Measurements from ENCODE around the gene EXOSC7. TPM values are rescaled to one million over a fixed set of nuclear protein-coding genes. Genes with fewer than 3 reads are reported as not detected.

The EXOSC7 gene
- polyA plus RNA-seq, 1 donor from 2014 or later: 87.5 TPM

- Histone ChIP-seq H4K20me1 (ENCODE audit: insufficient read depth) (no peaks in the 10 kb centered on the region), H3K79me2 (replicated peaks; ENCODE audit: insufficient read depth, low read length) (no peaks in the 10 kb centered on the region), H3K36me3 (ENCODE audit: insufficient read depth, low read length) (no peaks in the 10 kb centered on the region), H3F3A (ENCODE audit: insufficient read depth, low read length, poor library complexity, severe bottlenecking) (no peaks in the 10 kb centered on the region), H3K9ac (ENCODE audit: low read length) (no peak overlapping the region), H3K27ac (ENCODE audit: low read length) (no peak overlapping the region), H3K9me2 (ENCODE audit: insufficient read depth, low read length) (no peaks in the 10 kb centered on the region), H3K27me3 (ENCODE audit: insufficient read depth, low read depth, low read length) (no peaks in the 10 kb centered on the region), H3K4me2 (ENCODE audit: low read length) (no peak overlapping the region), H3K4me3 (ENCODE audit: low read length) (no peak overlapping the region), H2AFZ (ENCODE audit: low read depth, low read length) (no peak overlapping the region), H3K9me3 (ENCODE audit: low read length) (no peaks in the 10 kb centered on the region)
- TF ChIP-seq REST (IDR thresholded peaks at IDR 0.05; ENCODE audit: borderline replicate concordance) (no peak), CTCF (IDR thresholded peaks at IDR 0.05; ENCODE audit: poor library complexity, severe bottlenecking) (no peak), EP300 (conservative IDR thresholded peaks at IDR 0.05; ENCODE audit: poor library complexity, severe bottlenecking) (no peak), TAF1 (IDR thresholded peaks at IDR 0.05; ENCODE audit: low read depth) (no peak), EZH2 (IDR thresholded peaks at IDR 0.05; ENCODE audit: borderline replicate concordance, insufficient read depth, low read length, poor library complexity, severe bottlenecking) (no peak), POLR2AphosphoS5 (IDR thresholded peaks at IDR 0.05) (no peak), MXI1 (conservative IDR thresholded peaks at IDR 0.05; ENCODE audit: poor library complexity, severe bottlenecking) (no peak)
These were observed 47.6 kb downstream of the EXOSC7 start for GRCh38 chr3:45023675-45024074.

GRCh38 chr3:45024542-45025255, 48.7 kb downstream of the EXOSC7 start:
- no peaks in the 10 kb centered on the region for H3F3A ChIP-seq (ENCODE audit: insufficient read depth, low read length, poor library complexity, severe bottlenecking)
- H2AFZ ChIP-seq (ENCODE audit: low read depth, low read length): no peak overlapping the region
- no peak overlapping the region for H3K9ac ChIP-seq (ENCODE audit: low read length)
- no peaks in the 10 kb centered on the region for H3K9me2 ChIP-seq (ENCODE audit: insufficient read depth, low read length)
- no peak overlapping the region for H3K27ac ChIP-seq (ENCODE audit: low read length)
- no peaks in the 10 kb centered on the region for H3K9me3 ChIP-seq (ENCODE audit: low read length)
- H3K4me2 ChIP-seq (ENCODE audit: low read length): no peak overlapping the region
- no peaks in the 10 kb centered on the region for H3K27me3 ChIP-seq (ENCODE audit: insufficient read depth, low read depth, low read length)
- no peaks in the 10 kb centered on the region for H3K79me2 ChIP-seq (replicated peaks; ENCODE audit: insufficient read depth, low read length)
- no peaks in the 10 kb centered on the region for H3K36me3 ChIP-seq (ENCODE audit: insufficient read depth, low read length)
- no peak for TF ChIP-seq TAF1 (IDR thresholded peaks at IDR 0.05; ENCODE audit: low read depth)
- TF ChIP-seq CTCF (IDR thresholded peaks at IDR 0.05; ENCODE audit: poor library complexity, severe bottlenecking): no peak
- TF ChIP-seq POLR2AphosphoS5 (IDR thresholded peaks at IDR 0.05): no peak
- no peak for TF ChIP-seq EZH2 (IDR thresholded peaks at IDR 0.05; ENCODE audit: borderline replicate concordance, insufficient read depth, low read length, poor library complexity, severe bottlenecking)
- no peak for TF ChIP-seq REST (IDR thresholded peaks at IDR 0.05; ENCODE audit: borderline replicate concordance)
- no peak for TF ChIP-seq EP300 (conservative IDR thresholded peaks at IDR 0.05; ENCODE audit: poor library complexity, severe bottlenecking)
- TF ChIP-seq MXI1 (conservative IDR thresholded peaks at IDR 0.05; ENCODE audit: poor library complexity, severe bottlenecking): no peak
- no peak for TF ChIP-seq RAD21 (conservative IDR thresholded peaks at IDR 0.05)
- TF ChIP-seq SMC3 (conservative IDR thresholded peaks at IDR 0.05; ENCODE audit: poor library complexity): no peak
- no peak overlapping the region for H3K4me3 ChIP-seq (ENCODE audit: low read length)
- no peaks in the 10 kb centered on the region for H4K20me1 ChIP-seq (ENCODE audit: insufficient read depth)
